Measurements from ENCODE around the gene PCDHB14.
"Not testable (repeated sequence)": the region's sequence is repeated elsewhere in the genome, so short reads cannot be mapped to it uniquely, and the experiment has no call there.

The PCDHB14 gene

GRCh38 chr5:141186897-141187512 is 36.1 kb upstream of the PCDHB14 start, which contains the start of gene PCDHB9:
TSS of gene PCDHB9 (plus strand) at chr5:141187161. CDS start at chr5:141187319, 158 bp downstream.
- TF ChIP-seq, protein P1, sequence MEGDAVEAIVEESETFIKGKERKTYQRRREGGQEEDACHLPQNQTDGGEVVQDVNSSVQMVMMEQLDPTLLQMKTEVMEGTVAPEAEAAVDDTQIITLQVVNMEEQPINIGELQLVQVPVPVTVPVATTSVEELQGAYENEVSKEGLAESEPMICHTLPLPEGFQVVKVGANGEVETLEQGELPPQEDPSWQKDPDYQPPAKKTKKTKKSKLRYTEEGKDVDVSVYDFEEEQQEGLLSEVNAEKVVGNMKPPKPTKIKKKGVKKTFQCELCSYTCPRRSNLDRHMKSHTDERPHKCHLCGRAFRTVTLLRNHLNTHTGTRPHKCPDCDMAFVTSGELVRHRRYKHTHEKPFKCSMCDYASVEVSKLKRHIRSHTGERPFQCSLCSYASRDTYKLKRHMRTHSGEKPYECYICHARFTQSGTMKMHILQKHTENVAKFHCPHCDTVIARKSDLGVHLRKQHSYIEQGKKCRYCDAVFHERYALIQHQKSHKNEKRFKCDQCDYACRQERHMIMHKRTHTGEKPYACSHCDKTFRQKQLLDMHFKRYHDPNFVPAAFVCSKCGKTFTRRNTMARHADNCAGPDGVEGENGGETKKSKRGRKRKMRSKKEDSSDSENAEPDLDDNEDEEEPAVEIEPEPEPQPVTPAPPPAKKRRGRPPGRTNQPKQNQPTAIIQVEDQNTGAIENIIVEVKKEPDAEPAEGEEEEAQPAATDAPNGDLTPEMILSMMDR (conservative IDR thresholded peaks at IDR 0.05; ENCODE audit: control insufficient read depth, insufficient read depth, low read depth, low read length): peak; percentile 31
- peak; percentile 16 for DNase-seq (ENCODE audit: low read depth)
- no peak within 1 kb of the TSS for H3K4me3 ChIP-seq (ENCODE audit: control insufficient read depth, low read depth, low read length)

DNA sequence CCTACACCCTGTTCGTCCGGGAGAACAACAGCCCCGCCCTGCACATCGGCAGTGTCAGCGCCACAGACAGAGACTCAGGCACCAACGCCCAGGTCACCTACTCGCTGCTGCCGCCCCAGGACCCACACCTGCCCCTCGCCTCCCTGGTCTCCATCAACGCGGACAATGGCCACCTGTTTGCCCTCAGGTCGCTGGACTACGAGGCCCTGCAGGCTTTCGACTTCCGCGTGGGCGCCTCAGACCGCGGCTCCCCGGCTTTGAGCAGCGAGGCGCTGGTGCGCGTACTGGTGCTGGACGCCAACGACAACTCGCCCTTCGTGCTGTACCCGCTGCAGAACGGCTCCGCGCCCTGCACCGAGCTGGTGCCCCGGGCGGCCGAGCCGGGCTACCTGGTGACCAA is 34.5 kb upstream of the PCDHB14 start:
- H3K4me3 ChIP-seq (ENCODE audit: control insufficient read depth, low read depth, low read length); DNase-seq (ENCODE audit: low read depth): not testable (repeated sequence)

- not testable (repeated sequence) for H3K4me3 ChIP-seq (ENCODE audit: control insufficient read depth, low read depth, low read length); DNase-seq (ENCODE audit: low read depth)
Observed at GRCh38 chr5:141189131-141189530, 34.0 kb upstream of the PCDHB14 start.

GRCh38 chr5:141192110-141192725 is 30.9 kb upstream of the PCDHB14 start, which contains the start of gene PCDHB10:
TSS of gene PCDHB10 (plus strand) at chr5:141192353. CDS start at chr5:141192553, 200 bp downstream.
- H3K4me3 ChIP-seq (ENCODE audit: control insufficient read depth, low read depth, low read length): no peak within 1 kb of the TSS
- DNase-seq (ENCODE audit: low read depth): peak; percentile 8
- TF ChIP-seq, protein P1 (conservative IDR thresholded peaks at IDR 0.05; ENCODE audit: control insufficient read depth, insufficient read depth, low read depth, low read length): peak; percentile 35

GRCh38 chr5:141194332-141194731 is 28.8 kb upstream of the PCDHB14 start:
- DNase-seq (ENCODE audit: low read depth); H3K4me3 ChIP-seq (ENCODE audit: control insufficient read depth, low read depth, low read length): not testable (repeated sequence)

GRCh38 chr5:141196363-141196762 is 26.8 kb upstream of the PCDHB14 start:
- H3K4me3 ChIP-seq (ENCODE audit: control insufficient read depth, low read depth, low read length): no peak overlapping the region
- TF ChIP-seq, protein P1 (conservative IDR thresholded peaks at IDR 0.05; ENCODE audit: control insufficient read depth, insufficient read depth, low read depth, low read length): no peak
- DNase-seq (ENCODE audit: low read depth): no peak

DNA sequence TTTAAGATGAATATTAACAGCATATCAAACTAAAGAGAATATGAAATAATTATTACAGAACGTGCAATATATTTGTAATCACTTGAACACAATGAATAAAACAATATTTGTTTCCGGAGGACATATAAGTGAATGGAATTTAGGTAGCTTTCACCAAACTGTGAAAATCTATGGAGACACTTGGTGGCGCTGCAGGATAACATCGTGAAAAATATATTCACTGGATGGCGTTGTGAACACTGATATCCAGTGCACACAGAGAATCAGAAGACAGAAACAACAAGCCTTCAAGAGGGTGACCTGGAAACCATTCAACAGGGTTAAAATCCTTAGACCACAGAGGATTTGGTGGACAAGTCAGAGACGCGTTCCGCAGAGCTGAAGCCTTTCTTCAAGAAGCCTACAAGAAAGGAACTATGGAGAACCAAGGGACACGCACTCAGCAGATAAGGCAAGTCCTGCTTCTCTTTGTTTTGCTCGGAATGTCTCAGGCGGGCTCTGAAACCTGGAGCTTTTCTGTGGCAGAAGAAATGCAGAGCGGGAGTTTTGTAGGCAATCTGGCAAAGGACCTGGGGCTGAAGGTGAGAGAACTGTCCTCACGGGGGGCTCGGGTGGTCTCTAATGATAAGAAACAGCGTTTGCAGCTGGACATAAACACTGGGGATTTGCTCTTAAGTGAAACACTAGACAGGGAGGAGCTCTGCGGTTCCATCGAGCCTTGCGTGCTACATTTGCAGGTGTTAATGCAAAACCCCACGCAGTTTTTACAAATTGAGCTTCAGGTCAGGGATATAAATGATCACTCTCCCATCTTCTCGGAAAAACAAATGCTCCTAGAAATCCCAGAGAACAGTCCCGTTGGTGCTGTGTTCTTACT is 23.5 kb upstream of the PCDHB14 start, which contains the start of gene PCDHB11:
TSS of gene PCDHB11 (plus strand) at position 269 of the 877 bp plus-strand sequence. CDS start at position 417, 148 bp downstream.
- DNase-seq (ENCODE audit: low read depth): no peak
- H3K4me3 ChIP-seq (ENCODE audit: control insufficient read depth, low read depth, low read length): no peak within 1 kb of the TSS
- TF ChIP-seq, protein P1 (conservative IDR thresholded peaks at IDR 0.05; ENCODE audit: control insufficient read depth, insufficient read depth, low read depth, low read length): no peak

DNA sequence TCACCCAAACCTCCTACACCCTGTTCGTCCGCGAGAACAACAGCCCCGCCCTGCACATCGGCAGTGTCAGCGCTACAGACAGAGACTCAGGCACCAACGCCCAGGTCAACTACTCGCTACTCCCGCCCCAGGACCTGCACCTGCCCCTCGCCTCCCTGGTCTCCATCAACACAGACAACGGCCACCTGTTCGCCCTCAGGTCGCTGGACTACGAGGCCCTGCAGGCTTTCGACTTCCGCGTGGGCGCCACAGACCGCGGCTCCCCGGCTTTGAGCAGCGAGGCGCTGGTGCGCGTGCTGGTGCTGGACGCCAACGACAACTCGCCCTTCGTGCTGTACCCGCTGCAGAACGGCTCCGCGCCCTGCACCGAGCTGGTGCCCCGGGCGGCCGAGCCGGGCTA is 22.0 kb upstream of the PCDHB14 start:
- H3K4me3 ChIP-seq (ENCODE audit: control insufficient read depth, low read depth, low read length); DNase-seq (ENCODE audit: low read depth): not testable (repeated sequence)

GRCh38 chr5:141201646-141202045 is 21.5 kb upstream of the PCDHB14 start:
- not testable (repeated sequence) for H3K4me3 ChIP-seq (ENCODE audit: control insufficient read depth, low read depth, low read length)

More at GRCh38 chr5:141201646-141202045, 21.5 kb upstream of the PCDHB14 start:
- not testable (repeated sequence) for DNase-seq (ENCODE audit: low read depth)

Measured in fibroblast of mammary gland (primary cell).